HEK293 (cell line): ENCODE measurements around the gene CACYBP.

Source experiments
- CTCF ChIA-PET: fragments of 350-600 bp; formaldehyde crosslinking; extraction: SDS; loops from one replicate; lab custom pipeline; 2021; ENCODE audit warnings: antibody characterized with exemption; lab: Yijun Ruan, JAX
- POLR2A ChIA-PET: fragments of 300-600 bp; formaldehyde crosslinking; extraction: SDS; loops from one replicate; lab custom pipeline; 2020; ENCODE audit warnings: antibody characterized with exemption, inconsistent platforms; lab: Yijun Ruan, JAX
- H3K27ac ChIP-seq: fragments of 200-500 bp; sonication (Bioruptor generic); 2 replicates; pipeline ENCODE4 v1.5.1; 2014; ENCODE audit warnings: low read depth, low read length, control low read depth, inconsistent platforms; ENCODE audit errors: extremely low read depth
- H3K36me3 ChIP-seq, 2 experiments: fragments of 200-500 bp in 1 of 2; sonication (Bioruptor generic) in 1 of 2; 1 replicate in 1 of 2; 2 replicates in 1 of 2; pipeline ENCODE4 v1.5.1; 2014 to 2017; ENCODE audit warnings: inconsistent platforms in 2 of 2, low read length in 2 of 2; ENCODE audit not compliant: control insufficient read depth in 2 of 2, insufficient read depth in 1 of 2
- H3K4me1 ChIP-seq: fragments of 200-500 bp; sonication (Bioruptor generic); 2 replicates; pipeline ENCODE4 v1.5.1; 2014; ENCODE audit warnings: mild to moderate bottlenecking, low read length, inconsistent platforms; ENCODE audit not compliant: control insufficient read depth, insufficient read depth
- H3K4me3 ChIP-seq: 2 replicates; pipeline ENCODE4 v1.5.1; 2011; ENCODE audit warnings: low read depth, mild to moderate bottlenecking, control low read depth, low read length, moderate library complexity
- H3K9me3 ChIP-seq: fragments of 200-500 bp; sonication (Bioruptor generic); 2 replicates; pipeline ENCODE4 v1.5.1; 2014; ENCODE audit warnings: low read depth, low read length, inconsistent platforms; ENCODE audit not compliant: control insufficient read depth, insufficient read depth
- GLIS2 ChIP-seq: fragments of 450-650 bp; formaldehyde crosslinking; IDR thresholded peaks from 2 replicates; pipeline ENCODE4 v1.5.1; 2016; ENCODE audit warnings: missing biosample characterization, missing genetic modification characterization
- KLF9 ChIP-seq: fragments of 450-650 bp; formaldehyde crosslinking; IDR thresholded peaks from 2 replicates; pipeline ENCODE4 v1.5.1; 2016; ENCODE audit warnings: missing biosample characterization, missing genetic modification characterization, low read depth
- YY1 ChIP-seq: fragments of 450-650 bp; formaldehyde crosslinking; IDR thresholded peaks from 2 replicates; pipeline ENCODE4 v1.5.1; 2018; ENCODE audit warnings: missing biosample characterization, missing genetic modification characterization
- ZFP37 ChIP-seq: fragments of 450-650 bp; formaldehyde crosslinking; IDR thresholded peaks from 2 replicates; pipeline ENCODE4 v1.5.1; 2016; ENCODE audit warnings: missing biosample characterization, missing genetic modification characterization
- ZNF184 ChIP-seq: fragments of 450-650 bp; IDR thresholded peaks from 2 replicates; pipeline ENCODE4 v1.5.1; 2018; ENCODE audit warnings: missing biosample characterization, mild to moderate bottlenecking, missing genetic modification characterization
- ZNF23 ChIP-seq: fragments of 450-650 bp; formaldehyde crosslinking; IDR thresholded peaks from 2 replicates; pipeline ENCODE4 v1.5.1; 2016; ENCODE audit warnings: missing biosample characterization, missing genetic modification characterization, borderline replicate concordance
- ZNF274 ChIP-seq, 2 experiments: fragments of 200-500 bp in 1 of 2; fragments of 450-650 bp in 1 of 2; sonication (Bioruptor generic) in 1 of 2; formaldehyde crosslinking in 1 of 2; IDR thresholded peaks; 2 replicates each; pipeline versions ENCODE4 v1.5.1 to v1.6.1; 2014 to 2016; ENCODE audit warnings: borderline replicate concordance in 1 of 2, inconsistent platforms in 1 of 2, low read length in 1 of 2, missing biosample characterization in 1 of 2, missing genetic modification characterization in 1 of 2
- ZNF324 ChIP-seq: fragments of 450-650 bp; formaldehyde crosslinking; IDR thresholded peaks from 2 replicates; pipeline ENCODE4 v1.5.1; 2016; ENCODE audit warnings: missing biosample characterization, missing genetic modification characterization
- ZNF391 ChIP-seq: fragments of 450-650 bp; formaldehyde crosslinking; IDR thresholded peaks from 2 replicates; pipeline ENCODE4 v1.5.1; 2016; ENCODE audit warnings: low read depth, missing biosample characterization, missing genetic modification characterization, borderline replicate concordance
- ZNF423 ChIP-seq: fragments of 450-650 bp; formaldehyde crosslinking; IDR thresholded peaks from 2 replicates; pipeline ENCODE4 v1.5.1; 2016; ENCODE audit warnings: missing biosample characterization, missing genetic modification characterization
- ZNF529 ChIP-seq: fragments of 450-650 bp; formaldehyde crosslinking; IDR thresholded peaks from 2 replicates; pipeline ENCODE4 v1.5.1; 2017; ENCODE audit warnings: missing genetic modification characterization, missing biosample characterization; ENCODE audit not compliant: insufficient replicate concordance
- ZNF549 ChIP-seq: fragments of 450-650 bp; IDR thresholded peaks from 2 replicates; pipeline ENCODE4 v1.5.1; 2018; ENCODE audit warnings: missing biosample characterization, missing genetic modification characterization, mild to moderate bottlenecking, inconsistent platforms, moderate library complexity
- ZNF558 ChIP-seq: fragments of 450-650 bp; formaldehyde crosslinking; IDR thresholded peaks from 2 replicates; pipeline ENCODE4 v1.5.1; 2016; ENCODE audit warnings: missing biosample characterization, missing genetic modification characterization
- ZNF664 ChIP-seq: fragments of 450-650 bp; formaldehyde crosslinking; IDR thresholded peaks from 2 replicates; pipeline ENCODE4 v1.5.1; 2016; ENCODE audit warnings: missing biosample characterization, missing genetic modification characterization
- ZNF843 ChIP-seq: fragments of 450-650 bp; formaldehyde crosslinking; IDR thresholded peaks from 2 replicates; pipeline ENCODE4 v1.5.1; 2016; ENCODE audit warnings: missing biosample characterization, missing genetic modification characterization
- ZSCAN16 ChIP-seq: fragments of 450-650 bp; formaldehyde crosslinking; IDR thresholded peaks from 2 replicates; pipeline ENCODE4 v1.5.1; 2016; ENCODE audit warnings: missing biosample characterization, missing genetic modification characterization
- TF ChIP-seq, protein P1 (sequence below): fragments of 450-650 bp; IDR thresholded peaks from 2 replicates; pipeline ENCODE4 v1.5.1; 2018; ENCODE audit warnings: missing biosample characterization, missing genetic modification characterization
- TF ChIP-seq, protein P2 (sequence below): fragments of 450-650 bp; formaldehyde crosslinking; IDR thresholded peaks from 2 replicates; pipeline ENCODE4 v1.5.1; 2017; ENCODE audit warnings: missing biosample characterization, missing genetic modification characterization
- TF ChIP-seq, protein P3 (sequence below): fragments of 450-650 bp; formaldehyde crosslinking; IDR thresholded peaks from 2 replicates; pipeline ENCODE4 v1.5.1; 2017; ENCODE audit warnings: missing biosample characterization, missing genetic modification characterization
- TF ChIP-seq, protein P4 (sequence below): fragments of 450-650 bp; formaldehyde crosslinking; IDR thresholded peaks from 2 replicates; pipeline ENCODE4 v1.5.1; 2017; ENCODE audit warnings: missing biosample characterization, missing genetic modification characterization
- TF ChIP-seq, protein P5 (sequence below): fragments of 450-650 bp; formaldehyde crosslinking; IDR thresholded peaks from 2 replicates; pipeline ENCODE4 v1.5.1; 2016; ENCODE audit warnings: missing biosample characterization, missing genetic modification characterization
- TF ChIP-seq, protein P6 (sequence below): fragments of 450-650 bp; formaldehyde crosslinking; IDR thresholded peaks from 2 replicates; pipeline ENCODE4 v1.5.1; 2016; ENCODE audit warnings: missing biosample characterization, missing genetic modification characterization

The CACYBP gene

DNA sequence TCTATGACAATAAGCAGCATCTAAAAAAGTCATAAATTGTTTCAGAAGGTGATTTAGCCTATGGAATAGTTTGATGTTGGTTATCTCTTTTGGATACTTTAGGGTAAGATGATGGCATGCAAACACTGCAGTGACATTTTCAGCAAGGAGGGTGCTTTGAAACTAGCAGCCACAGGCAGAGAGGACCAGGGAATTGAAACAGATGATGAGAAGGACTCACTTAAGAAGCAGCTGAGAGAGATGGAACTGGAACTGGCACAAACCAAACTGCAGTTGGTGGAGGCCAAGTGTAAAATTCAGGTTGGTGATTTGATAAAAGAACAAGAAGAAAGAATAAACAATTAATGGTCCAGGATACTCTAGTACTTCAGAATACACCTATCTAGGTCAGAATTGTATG lies 11.2 kb upstream of the CACYBP start (continued):
- TF ChIP-seq, protein P1, sequence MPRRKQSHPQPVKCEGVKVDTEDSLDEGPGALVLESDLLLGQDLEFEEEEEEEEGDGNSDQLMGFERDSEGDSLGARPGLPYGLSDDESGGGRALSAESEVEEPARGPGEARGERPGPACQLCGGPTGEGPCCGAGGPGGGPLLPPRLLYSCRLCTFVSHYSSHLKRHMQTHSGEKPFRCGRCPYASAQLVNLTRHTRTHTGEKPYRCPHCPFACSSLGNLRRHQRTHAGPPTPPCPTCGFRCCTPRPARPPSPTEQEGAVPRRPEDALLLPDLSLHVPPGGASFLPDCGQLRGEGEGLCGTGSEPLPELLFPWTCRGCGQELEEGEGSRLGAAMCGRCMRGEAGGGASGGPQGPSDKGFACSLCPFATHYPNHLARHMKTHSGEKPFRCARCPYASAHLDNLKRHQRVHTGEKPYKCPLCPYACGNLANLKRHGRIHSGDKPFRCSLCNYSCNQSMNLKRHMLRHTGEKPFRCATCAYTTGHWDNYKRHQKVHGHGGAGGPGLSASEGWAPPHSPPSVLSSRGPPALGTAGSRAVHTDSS = no peak
- TF ChIP-seq GLIS2 (tag by site-specific recombination) = no peak
- TF ChIP-seq, protein P2, sequence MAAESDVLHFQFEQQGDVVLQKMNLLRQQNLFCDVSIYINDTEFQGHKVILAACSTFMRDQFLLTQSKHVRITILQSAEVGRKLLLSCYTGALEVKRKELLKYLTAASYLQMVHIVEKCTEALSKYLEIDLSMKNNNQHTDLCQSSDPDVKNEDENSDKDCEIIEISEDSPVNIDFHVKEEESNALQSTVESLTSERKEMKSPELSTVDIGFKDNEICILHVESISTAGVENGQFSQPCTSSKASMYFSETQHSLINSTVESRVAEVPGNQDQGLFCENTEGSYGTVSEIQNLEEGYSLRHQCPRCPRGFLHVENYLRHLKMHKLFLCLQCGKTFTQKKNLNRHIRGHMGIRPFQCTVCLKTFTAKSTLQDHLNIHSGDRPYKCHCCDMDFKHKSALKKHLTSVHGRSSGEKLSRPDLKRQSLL = no peak
- no peak for TF ChIP-seq ZNF664

DNA sequence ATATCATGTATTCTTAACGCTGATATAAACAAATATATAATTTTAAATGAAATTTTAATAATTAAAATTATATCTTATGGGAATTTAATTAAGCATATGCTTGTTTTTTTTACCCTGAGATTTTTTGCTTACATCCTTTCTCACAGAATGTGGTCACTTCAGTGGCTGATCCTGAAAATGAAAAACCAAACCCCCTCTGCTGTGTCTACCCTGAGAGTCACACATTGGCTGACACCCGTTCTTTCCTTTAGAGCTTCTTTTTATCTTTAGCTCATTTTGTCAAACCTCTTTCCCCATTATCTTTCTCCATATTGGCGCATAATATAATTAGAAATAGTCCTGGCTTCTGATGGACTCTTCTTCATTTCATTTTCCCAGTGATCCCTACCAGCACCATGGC lies 10.8 kb upstream of the CACYBP start:
- Histone ChIP-seq H3K27ac (no peak overlapping the region), H3K4me1 (peaks cover 8% of the 10 kb centered on the region; the same call in 1 of the 2 replicates), H3K9me3 (no peaks in the 10 kb centered on the region), H3K36me3 (no peaks in the 10 kb centered on the region), H3K4me3 (no peak overlapping the region)
- TF ChIP-seq, protein P3, sequence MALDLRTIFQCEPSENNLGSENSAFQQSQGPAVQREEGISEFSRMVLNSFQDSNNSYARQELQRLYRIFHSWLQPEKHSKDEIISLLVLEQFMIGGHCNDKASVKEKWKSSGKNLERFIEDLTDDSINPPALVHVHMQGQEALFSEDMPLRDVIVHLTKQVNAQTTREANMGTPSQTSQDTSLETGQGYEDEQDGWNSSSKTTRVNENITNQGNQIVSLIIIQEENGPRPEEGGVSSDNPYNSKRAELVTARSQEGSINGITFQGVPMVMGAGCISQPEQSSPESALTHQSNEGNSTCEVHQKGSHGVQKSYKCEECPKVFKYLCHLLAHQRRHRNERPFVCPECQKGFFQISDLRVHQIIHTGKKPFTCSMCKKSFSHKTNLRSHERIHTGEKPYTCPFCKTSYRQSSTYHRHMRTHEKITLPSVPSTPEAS (tag by site-specific recombination) = no peak
- TF ChIP-seq, protein P4, sequence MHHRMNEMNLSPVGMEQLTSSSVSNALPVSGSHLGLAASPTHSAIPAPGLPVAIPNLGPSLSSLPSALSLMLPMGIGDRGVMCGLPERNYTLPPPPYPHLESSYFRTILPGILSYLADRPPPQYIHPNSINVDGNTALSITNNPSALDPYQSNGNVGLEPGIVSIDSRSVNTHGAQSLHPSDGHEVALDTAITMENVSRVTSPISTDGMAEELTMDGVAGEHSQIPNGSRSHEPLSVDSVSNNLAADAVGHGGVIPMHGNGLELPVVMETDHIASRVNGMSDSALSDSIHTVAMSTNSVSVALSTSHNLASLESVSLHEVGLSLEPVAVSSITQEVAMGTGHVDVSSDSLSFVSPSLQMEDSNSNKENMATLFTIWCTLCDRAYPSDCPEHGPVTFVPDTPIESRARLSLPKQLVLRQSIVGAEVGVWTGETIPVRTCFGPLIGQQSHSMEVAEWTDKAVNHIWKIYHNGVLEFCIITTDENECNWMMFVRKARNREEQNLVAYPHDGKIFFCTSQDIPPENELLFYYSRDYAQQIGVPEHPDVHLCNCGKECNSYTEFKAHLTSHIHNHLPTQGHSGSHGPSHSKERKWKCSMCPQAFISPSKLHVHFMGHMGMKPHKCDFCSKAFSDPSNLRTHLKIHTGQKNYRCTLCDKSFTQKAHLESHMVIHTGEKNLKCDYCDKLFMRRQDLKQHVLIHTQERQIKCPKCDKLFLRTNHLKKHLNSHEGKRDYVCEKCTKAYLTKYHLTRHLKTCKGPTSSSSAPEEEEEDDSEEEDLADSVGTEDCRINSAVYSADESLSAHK (tag by site-specific recombination) = no peak
- TF ChIP-seq ZSCAN16 = no peak
- no peak for TF ChIP-seq ZNF324 (tag by site-specific recombination)
- no peak for TF ChIP-seq KLF9 (tag by site-specific recombination)
- TF ChIP-seq ZNF843 (tag by site-specific recombination) = no peak
- no peak for TF ChIP-seq ZNF558 (tag by site-specific recombination)
- TF ChIP-seq ZNF184 = no peak
- TF ChIP-seq ZFP37 (tag by site-specific recombination) = no peak
- no peak for TF ChIP-seq ZNF23 (tag by site-specific recombination)
- no peak for TF ChIP-seq ZNF529
- no peak for TF ChIP-seq ZNF423
- TF ChIP-seq, protein P5, sequence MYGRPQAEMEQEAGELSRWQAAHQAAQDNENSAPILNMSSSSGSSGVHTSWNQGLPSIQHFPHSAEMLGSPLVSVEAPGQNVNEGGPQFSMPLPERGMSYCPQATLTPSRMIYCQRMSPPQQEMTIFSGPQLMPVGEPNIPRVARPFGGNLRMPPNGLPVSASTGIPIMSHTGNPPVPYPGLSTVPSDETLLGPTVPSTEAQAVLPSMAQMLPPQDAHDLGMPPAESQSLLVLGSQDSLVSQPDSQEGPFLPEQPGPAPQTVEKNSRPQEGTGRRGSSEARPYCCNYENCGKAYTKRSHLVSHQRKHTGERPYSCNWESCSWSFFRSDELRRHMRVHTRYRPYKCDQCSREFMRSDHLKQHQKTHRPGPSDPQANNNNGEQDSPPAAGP = no peak
- TF ChIP-seq, protein P6, sequence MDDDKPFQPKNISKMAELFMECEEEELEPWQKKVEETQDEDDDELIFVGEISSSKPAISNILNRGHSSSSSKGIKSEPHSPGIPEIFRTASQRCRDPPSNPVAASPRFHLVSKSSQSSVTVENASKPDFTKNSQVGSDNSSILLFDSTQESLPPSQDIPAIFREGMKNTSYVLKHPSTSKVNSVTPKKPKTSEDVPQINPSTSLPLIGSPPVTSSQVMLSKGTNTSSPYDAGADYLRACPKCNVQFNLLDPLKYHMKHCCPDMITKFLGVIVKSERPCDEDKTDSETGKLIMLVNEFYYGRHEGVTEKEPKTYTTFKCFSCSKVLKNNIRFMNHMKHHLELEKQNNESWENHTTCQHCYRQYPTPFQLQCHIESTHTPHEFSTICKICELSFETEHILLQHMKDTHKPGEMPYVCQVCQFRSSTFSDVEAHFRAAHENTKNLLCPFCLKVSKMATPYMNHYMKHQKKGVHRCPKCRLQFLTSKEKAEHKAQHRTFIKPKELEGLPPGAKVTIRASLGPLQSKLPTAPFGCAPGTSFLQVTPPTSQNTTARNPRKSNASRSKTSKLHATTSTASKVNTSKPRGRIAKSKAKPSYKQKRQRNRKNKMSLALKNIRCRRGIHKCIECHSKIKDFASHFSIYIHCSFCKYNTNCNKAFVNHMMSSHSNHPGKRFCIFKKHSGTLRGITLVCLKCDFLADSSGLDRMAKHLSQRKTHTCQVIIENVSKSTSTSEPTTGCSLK (tag by site-specific recombination) = no peak
- TF ChIP-seq YY1 (tag by site-specific recombination) = no peak
- no peak for TF ChIP-seq ZNF549 (tag by site-specific recombination)
- TF ChIP-seq ZNF274 (IDR thresholded peaks at IDR 0.05; ENCODE audit: low read length) = no peak
- TF ChIP-seq ZNF274 (tag by site-specific recombination; IDR thresholded peaks at IDR 0.05; ENCODE audit: borderline replicate concordance) = no peak
- TF ChIP-seq ZNF391 (tag by site-specific recombination) = no peak
- ChIA-PET POLR2A (interaction anchor here (1.7 kb wide), 1 partner anchor 10 kb away, joined by 7 read pairs; no protein-coding TSS in a partner anchor), CTCF (interaction anchor here (1.2 kb wide), 1 partner anchor 106 kb away, joined by 3 read pairs; no protein-coding TSS in a partner anchor)
